NCI-H69 (cell line): Measurements from ENCODE around the gene IFT43.
A peak's percentile ranks its signal among the peaks of the same experiment; 100 is the strongest.

Experiments used
- DNase-seq: peaks from one replicate; lab custom pipeline; 2025; lab: John Stamatoyannopoulos, UW

The IFT43 gene

DNA sequence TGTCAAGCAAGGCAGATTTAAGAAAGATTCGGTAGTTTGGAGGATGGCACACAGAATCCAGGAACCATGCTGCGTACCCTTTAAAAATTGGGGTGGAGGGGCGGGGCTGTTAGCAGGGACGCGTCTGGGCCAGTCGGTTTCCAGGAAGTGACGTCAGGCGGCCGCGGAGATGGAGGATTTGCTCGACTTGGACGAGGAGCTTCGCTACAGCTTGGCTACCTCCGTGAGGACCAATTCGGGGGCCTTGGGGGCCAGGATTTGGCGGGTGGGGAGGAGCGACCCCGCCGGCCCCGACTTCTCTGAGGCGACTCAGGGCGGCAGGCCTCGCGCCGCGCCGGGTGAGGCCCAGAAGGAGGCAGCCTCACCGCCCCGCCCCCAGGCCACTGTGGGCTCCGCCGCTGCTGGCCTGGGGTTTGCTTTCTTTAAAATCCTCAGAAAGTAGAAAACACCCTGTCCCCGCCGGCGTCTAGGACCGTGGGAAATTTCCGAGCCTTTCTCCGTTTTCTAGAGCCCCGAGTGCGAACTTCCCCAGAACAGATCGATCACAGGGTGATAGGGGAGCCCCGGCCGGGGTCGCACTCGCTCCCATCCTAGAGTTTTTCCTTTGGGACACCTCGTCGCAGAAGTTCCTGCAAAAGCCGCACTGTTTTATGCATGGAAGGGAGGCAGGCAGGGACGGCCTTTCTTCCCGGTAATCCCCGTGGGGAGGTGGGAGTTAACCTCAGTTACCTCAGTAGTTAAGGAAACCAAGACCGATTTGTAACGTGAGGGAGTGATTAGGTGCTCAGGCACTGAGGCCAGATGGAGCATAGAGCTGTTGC lies at the start of gene IFT43:
Gene IFT43, plus strand, starts transcription at position 146 of the 821 bp plus-strand sequence. Its CDS starts 24 bp downstream, at position 170.
- peak; percentile 87 for DNase-seq

DNA sequence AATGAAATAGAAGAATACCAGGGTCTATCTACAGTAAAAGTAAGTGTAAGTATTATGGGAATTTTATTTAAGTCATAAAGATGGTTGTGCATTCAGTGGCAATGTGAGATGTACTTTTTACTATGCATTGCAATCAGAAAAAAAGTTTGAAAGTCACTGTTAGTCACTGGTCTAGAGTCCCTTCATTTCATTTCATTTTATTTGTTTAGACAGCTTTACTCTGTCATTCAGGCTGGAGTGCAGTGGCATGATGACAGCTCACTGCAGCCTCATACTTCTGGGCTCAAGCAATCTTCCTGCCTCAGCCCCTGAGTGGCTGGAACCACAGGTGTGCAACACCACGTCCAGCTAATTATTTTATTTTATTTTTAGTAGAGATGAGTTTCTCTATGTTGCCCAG lies 46.4 kb upstream of the IFT43 start:
- no peak for DNase-seq

GRCh38 chr14:75941030-75941429 lies 44.5 kb upstream of the IFT43 start:
- no peak for DNase-seq

DNA sequence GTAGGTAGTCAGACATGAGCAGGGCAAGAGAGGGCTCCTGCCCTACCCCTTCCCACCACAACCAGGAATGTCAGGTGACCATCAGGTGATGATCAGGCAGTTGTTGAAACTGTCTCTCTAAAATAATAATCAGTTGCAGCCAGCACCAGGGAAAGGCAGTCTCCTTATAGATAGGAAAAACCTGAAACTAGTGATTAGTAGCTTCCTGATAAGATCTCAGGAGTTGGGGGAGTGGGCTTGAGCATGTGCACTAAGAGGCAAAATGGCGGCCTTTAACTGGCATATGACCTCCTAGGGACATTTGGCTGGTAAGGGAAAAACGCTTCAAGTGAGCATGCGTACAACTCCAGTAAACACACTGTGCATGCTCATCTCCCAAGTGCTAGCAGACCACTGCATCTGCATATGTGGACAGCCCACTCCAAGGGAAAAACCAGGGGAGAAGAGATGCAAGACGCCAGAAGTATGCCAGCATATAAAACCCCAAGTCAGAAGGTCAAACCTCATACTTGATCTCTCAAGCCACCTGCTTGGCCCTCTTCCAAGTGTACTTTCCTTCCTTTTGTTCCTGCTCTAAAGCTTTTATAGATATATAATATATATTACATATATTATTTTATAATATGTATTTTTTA lies 40.8 kb upstream of the IFT43 start:
- no peak for DNase-seq

DNA sequence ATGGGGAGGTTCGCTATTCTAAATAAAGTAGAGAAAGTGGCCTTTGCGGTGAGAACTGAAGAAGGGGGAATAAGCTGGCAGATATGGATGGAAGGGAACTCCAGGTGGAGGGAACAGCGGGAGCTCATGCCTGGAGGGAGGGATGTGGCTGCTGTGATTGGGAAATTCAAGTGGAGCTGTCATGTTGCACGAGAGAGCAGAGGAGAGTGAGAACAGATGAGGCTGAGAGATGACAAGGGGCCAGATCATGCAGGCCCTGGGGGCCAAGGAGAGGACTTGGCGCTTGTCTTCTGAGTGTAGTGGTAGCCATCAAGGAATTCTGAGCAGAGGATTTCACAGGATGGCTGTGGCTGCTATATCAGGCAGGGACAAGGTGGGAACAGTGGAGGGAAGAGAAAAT lies 38.8 kb upstream of the IFT43 start:
- peak; percentile 26 for DNase-seq

DNA sequence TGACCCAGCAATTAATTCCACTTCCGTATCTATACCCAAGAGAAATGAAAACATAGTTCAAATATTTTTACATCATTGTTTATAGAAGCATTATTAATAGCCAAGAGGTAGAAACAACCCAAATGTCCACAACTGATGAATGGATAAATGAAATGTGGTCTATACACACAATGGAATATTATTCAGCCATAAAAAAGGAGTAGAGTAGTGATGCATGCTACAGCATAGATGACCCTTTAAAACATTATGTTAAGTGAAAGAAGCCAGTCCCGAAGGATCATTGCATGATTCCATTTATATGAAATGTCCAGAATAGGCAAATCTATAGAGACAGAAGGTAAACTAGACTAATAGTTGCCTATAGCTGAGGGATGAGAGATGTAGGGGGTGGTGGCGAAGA lies 33.1 kb upstream of the IFT43 start:
- DNase-seq = no peak

DNA sequence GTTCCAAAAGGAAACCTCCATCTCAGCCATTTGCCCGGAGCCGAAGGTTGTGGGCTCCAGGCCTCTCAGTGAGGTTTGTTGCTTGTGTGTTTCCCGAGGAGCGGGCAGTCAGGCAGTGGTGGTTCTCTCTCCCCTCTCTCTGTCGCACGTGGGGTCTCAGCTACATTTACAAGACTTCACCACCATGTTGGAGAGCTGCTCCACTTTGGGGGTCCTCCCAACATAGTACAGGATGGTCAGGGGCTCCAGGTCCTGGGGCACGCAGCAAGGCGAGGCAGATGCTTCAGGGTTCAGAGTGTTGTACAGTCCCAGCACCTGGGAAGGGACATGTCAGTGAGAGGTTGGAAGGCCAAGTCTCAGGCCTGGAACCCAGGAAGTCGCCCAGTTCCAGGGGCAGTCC lies 26.5 kb upstream of the IFT43 start:
- no peak for DNase-seq

DNA sequence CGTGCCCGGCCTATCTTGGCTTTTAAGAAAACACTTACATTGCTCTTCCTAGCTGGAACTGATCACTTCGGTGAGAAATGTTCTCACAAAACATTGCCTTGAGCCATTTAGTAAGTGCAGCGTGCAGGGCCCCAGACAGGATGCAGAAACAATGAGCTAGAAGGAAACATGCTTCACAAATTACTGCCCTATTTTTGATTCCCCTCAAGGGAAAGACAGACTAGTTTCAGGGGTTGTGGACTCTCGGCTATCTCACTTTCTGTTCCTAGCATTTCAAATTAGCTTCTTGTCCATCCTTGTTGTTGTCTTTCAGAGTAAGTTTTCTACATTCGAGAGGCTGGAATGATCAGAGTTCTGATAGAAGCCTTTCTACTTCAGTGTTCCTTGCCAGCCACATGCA lies 25.3 kb upstream of the IFT43 start:
- peak; percentile 18 for DNase-seq

GRCh38 chr14:75961662-75962061 lies 23.9 kb upstream of the IFT43 start:
- DNase-seq = peak; percentile 81

- no peak for DNase-seq
Measured at GRCh38 chr14:75967866-75968265, 17.7 kb upstream of the IFT43 start.

- DNase-seq = peak; percentile 33
Measured at GRCh38 chr14:75968456-75968855, 17.1 kb upstream of the IFT43 start.

GRCh38 chr14:75969126-75969525 lies 16.4 kb upstream of the IFT43 start:
- DNase-seq = peak; percentile 22

DNA sequence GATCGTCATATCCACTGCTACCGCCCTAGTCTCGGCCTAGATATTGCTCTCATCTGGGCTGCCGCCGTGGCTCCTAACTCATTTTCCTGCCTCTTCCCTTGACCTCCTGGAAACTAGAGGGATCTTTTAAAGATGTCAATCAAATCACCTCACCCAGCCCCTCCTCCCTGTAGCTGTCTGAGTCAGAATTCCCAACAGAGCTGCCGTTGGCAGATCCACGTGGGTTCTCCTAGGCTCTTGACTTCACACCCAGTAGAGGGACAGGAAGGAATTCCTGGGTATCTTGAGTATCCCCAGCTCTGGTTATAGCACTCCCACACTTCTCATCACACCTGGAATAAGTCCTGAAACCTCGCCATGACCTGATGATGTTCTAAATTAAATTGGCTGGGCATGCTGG lies 15.7 kb upstream of the IFT43 start:
- DNase-seq = no peak

- no peak for DNase-seq
Measured at GRCh38 chr14:75970989-75971388, 14.6 kb upstream of the IFT43 start.

DNA sequence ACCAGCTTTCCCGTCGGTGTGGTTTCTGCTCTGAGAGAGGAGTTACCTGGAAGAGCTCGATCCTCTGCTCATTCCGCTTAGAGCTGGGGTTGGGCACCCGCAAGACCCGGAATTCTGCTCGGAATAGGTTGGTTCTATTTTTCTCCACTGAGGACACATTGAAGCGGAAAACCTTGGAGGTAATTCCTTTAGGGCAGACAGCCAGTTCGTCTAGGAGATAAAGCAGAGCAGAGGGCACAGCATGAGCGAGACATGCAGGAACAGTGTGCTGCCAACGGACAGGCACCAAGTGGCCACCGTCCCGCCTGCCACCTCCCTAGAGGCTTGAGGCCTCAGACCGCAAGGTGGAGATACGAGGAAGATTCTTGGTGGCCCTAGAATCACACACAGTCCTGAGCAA lies 14.1 kb upstream of the IFT43 start:
- DNase-seq = no peak

DNA sequence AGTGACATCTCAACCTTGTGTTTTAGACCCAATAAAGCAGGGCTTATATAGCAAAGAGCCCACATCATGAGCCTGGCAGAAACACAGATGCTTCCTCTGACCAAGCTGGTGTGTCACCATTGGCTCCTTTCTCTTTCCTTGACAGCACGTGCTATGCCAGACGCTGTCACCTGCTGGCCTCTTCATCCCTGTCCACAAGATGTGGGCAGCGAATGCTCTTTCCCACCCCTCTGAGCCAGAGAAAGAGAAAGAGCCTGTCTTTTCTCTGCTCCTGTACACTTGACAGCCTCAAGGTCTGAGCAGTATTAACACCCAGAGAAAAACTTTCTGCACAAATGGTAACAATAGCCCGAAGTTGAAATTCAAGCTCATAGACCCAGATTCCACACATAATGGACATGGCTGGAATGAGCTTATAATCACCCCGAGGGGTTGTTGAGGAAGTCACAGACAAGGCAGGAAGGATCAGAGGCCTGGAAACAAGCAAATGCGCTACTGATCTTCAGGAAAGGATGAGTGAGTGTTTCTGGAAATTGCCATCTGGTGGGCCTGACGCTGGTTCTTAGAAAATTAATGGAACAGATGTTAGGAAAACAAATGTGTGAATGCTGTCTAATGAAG lies 12.7 kb upstream of the IFT43 start:
- DNase-seq = peak; percentile 50

- DNase-seq = no peak
Measured at GRCh38 chr14:75976826-75977581, 8.6 kb upstream of the IFT43 start.

DNA sequence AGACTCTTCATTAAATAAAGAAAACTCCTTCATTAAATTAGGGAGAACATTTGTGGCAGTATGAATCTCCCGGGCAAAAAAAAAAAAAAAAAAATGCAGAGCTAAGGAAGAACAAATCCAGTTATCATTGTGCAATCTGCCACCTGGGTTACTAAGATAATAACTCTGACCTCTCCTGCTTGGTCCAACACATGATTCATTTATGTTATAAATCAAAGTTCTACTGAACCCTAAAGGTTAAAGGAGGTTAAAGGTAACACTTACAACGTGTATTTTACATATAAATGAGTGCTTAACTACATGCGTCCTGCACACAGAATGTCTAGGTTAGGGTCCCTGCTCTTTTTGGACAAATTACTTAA lies 8.0 kb upstream of the IFT43 start:
- DNase-seq = no peak

DNA sequence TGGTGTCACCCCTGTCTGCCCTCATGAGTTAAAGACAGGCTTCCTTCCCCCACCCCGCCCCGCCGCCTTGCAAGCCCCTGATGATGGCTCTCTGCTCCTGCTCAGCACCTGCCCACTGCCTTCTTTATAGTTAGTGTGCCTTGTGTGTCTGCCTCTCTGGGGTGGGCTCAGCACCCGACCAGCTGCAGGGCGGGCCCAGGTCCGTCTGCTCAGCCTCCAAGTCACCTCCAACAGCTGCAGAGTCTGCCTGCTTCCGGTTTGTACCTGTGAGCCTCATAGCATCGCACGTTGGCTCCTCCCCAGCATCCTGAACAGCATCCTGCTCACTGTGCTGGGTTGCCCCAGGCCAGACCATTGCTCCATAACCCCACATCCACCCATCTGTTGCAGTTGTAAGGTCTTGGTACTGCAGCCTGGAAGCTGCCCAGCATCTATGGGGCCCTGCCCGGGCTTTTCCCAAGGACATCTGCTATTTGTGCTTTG lies 7.3 kb upstream of the IFT43 start:
- peak; percentile 72 for DNase-seq

GRCh38 chr14:75979071-75979571 lies 6.4 kb upstream of the IFT43 start:
- DNase-seq = peak; percentile 56

GRCh38 chr14:75979648-75980565 lies 5.7 kb upstream of the IFT43 start:
- no peak for DNase-seq
